Thoracic aorta (tissue), 2 donors: ENCODE measurements around the gene CDK6. TPM values are rescaled to one million over a fixed set of nuclear protein-coding genes. Genes with fewer than 3 reads are reported as not detected.

ENCODE experiments used
- ATAC-seq: fragments of 150-250 bp; one replicate; pipeline ENCODE4 v1.8.0; 2017; ENCODE audit warnings: low read depth; ENCODE audit not compliant: insufficient number of reproducible peaks, low FRiP score
- DNase-seq: peaks from one replicate; pipeline ENCODE4 v3.0.0-alpha.2; 2020; ENCODE audit warnings: low spot score
- H3K27ac ChIP-seq, 2 donors: fragments of 200-600 bp; sonication (generic); 1 replicate in 1 of 2; 2 replicates in 1 of 2; pipeline ENCODE4 v1.5.1; 2016; ENCODE audit warnings: mild to moderate bottlenecking in 2 of 2, moderate library complexity in 2 of 2
- H3K27me3 ChIP-seq: fragments of 200-600 bp; sonication (generic); replicated peaks from 2 replicates; pipeline ENCODE4 v1.6.0; 2016; ENCODE audit warnings: mild to moderate bottlenecking; ENCODE audit not compliant: insufficient read depth
- H3K36me3 ChIP-seq: fragments of 200-600 bp; sonication (generic); one replicate; pipeline ENCODE4 v1.5.1; 2016
- H3K4me1 ChIP-seq, 2 donors: fragments of 200-600 bp; sonication (generic); 1 replicate in 1 of 2; 2 replicates in 1 of 2; pipeline versions ENCODE4 v1.5.1 to v1.6.0; 2016; ENCODE audit warnings: low read depth in 2 of 2, mild to moderate bottlenecking in 1 of 2; ENCODE audit not compliant: control insufficient read depth in 1 of 2
- H3K4me3 ChIP-seq: fragments of 200-600 bp; sonication (generic); 2 replicates; pipeline ENCODE4 v1.5.1; 2016; ENCODE audit warnings: mild to moderate bottlenecking
- H3K9me3 ChIP-seq: fragments of 200-600 bp; sonication (generic); 2 replicates; pipeline ENCODE4 v1.5.1; 2016
- CTCF ChIP-seq: fragments of 200-600 bp; sonication (generic); IDR thresholded peaks from one replicate; pipeline ENCODE4 v1.5.1; 2019; ENCODE audit warnings: antibody characterized with exemption
- total RNA-seq, 2 donors: library from RNA; depleted of rRNA; stranded (reverse); fragments of >200 nt; gene quantifications; one replicate each; pipeline versions ENCODE4 v1.1.0 to v1.2.3, GENCODE V29; 2016

Gene CDK6
- total RNA-seq, 2 donors from 2014 or later, result 25.5 to 31.8 TPM

GRCh38 chr7:92705831-92706230, 130.5 kb downstream of the CDK6 start:
- Histone ChIP-seq H3K9me3 (no peaks in the 10 kb centered on the region), H3K4me1 (no peaks in the 10 kb centered on the region), H3K27me3 (no peaks in the 10 kb centered on the region), H3K4me3 (no peak overlapping the region), H3K36me3 (peaks cover 3% of the 10 kb centered on the region), H3K27ac (no peak overlapping the region)
- no peak for TF ChIP-seq CTCF
- no peak for ATAC-seq
- no peak for DNase-seq

- Histone ChIP-seq H3K9me3 (no peaks in the 10 kb centered on the region), H3K27me3 (no peaks in the 10 kb centered on the region), H3K4me3 (no peak overlapping the region), H3K27ac (no peak overlapping the region), H3K4me1 (no peaks in the 10 kb centered on the region), H3K36me3 (peaks cover 3% of the 10 kb centered on the region)
- no peak for TF ChIP-seq CTCF
- no peak for DNase-seq
- ATAC-seq, result no peak
Measured at GRCh38 chr7:92704858-92705257, 131.5 kb downstream of the CDK6 start.

- Histone ChIP-seq H3K27me3 (no peaks in the 10 kb centered on the region), H3K4me3 (no peak overlapping the region), H3K27ac (no peak overlapping the region), H3K9me3 (no peaks in the 10 kb centered on the region), H3K4me1 (peaks cover 14 to 16% of the 10 kb centered on the region in 2 donors), H3K36me3 (peaks cover 3% of the 10 kb centered on the region)
- no peak for ATAC-seq
- TF ChIP-seq CTCF, result no peak
- DNase-seq, result no peak
Measured at GRCh38 chr7:92702535-92702934, 133.8 kb downstream of the CDK6 start.

GRCh38 chr7:92699966-92700514, 136.3 kb downstream of the CDK6 start:
- ATAC-seq, result no peak
- no peak overlapping the region for H3K4me3 ChIP-seq
- H3K27me3 ChIP-seq, result no peaks in the 10 kb centered on the region
- no peak for DNase-seq
- TF ChIP-seq CTCF, result no peak
- H3K27ac ChIP-seq, result no peak overlapping the region
- peaks cover 17 to 33% of the 10 kb centered on the region in 2 donors for H3K4me1 ChIP-seq
- no peaks in the 10 kb centered on the region for H3K9me3 ChIP-seq
- no peaks in the 10 kb centered on the region for H3K36me3 ChIP-seq

- no peaks in the 10 kb centered on the region for H3K36me3 ChIP-seq
- H3K4me1 ChIP-seq, result peaks cover 17 to 37% of the 10 kb centered on the region in 2 donors
- ATAC-seq, result no peak
- no peaks in the 10 kb centered on the region for H3K27me3 ChIP-seq
- no peaks in the 10 kb centered on the region for H3K9me3 ChIP-seq
- no peak overlapping the region for H3K27ac ChIP-seq
- TF ChIP-seq CTCF, result no peak
- no peak for DNase-seq
- no peak overlapping the region for H3K4me3 ChIP-seq
Measured at GRCh38 chr7:92699560-92699959, 136.8 kb downstream of the CDK6 start.
